ENCODE results near the gene STX12. TPM values are rescaled to one million over a fixed set of nuclear protein-coding genes. Genes with fewer than 3 reads are reported as not detected.
"Not testable (repeated sequence)": the region's sequence is repeated elsewhere in the genome, so short reads cannot be mapped to it uniquely, and the experiment has no call there.

The STX12 gene
- total and polyA plus RNA-seq, 2 experiments from 2014 or later: 18.5 to 36.5 TPM

- Histone ChIP-seq H3K36me3 (peaks cover 11% of the 10 kb centered on the region), H3K9me3 (ENCODE audit: low read depth) (no peaks in the 10 kb centered on the region), H3K27ac (no peak overlapping the region), H3K27me3 (no peaks in the 10 kb centered on the region), H3K4me3 (no peak overlapping the region), H3K4me1 (ENCODE audit: low read depth) (no peaks in the 10 kb centered on the region)
- no peak for DNase-seq (ENCODE audit: low read depth in 1 of 2, low spot score in 1 of 2)
- TF ChIP-seq CTCF (IDR thresholded peaks at IDR 0.05; ENCODE audit: low read depth, low read length): no peak
Measured at GRCh38 chr1:27823784-27824183, 50.8 kb downstream of the STX12 start.

- H3K4me3 ChIP-seq: no peak overlapping the region
- DNase-seq (ENCODE audit: low read depth in 1 of 2, low spot score in 1 of 2): no peak
- H3K27ac ChIP-seq: no peak overlapping the region
- H3K9me3 ChIP-seq (ENCODE audit: low read depth): no peaks in the 10 kb centered on the region
- TF ChIP-seq CTCF (IDR thresholded peaks at IDR 0.05; ENCODE audit: low read depth, low read length): no peak
- no peaks in the 10 kb centered on the region for H3K27me3 ChIP-seq
- peaks cover 11% of the 10 kb centered on the region for H3K36me3 ChIP-seq
- no peaks in the 10 kb centered on the region for H3K4me1 ChIP-seq (ENCODE audit: low read depth)
Measured at GRCh38 chr1:27824411-27824810, 51.4 kb downstream of the STX12 start.

GRCh38 chr1:27829339-27829960, 56.4 kb downstream of the STX12 start:
- not testable (repeated sequence) for H3K9me3 ChIP-seq (ENCODE audit: low read depth); H3K36me3 ChIP-seq; H3K27me3 ChIP-seq; H3K4me3 ChIP-seq; H3K4me1 ChIP-seq (ENCODE audit: low read depth); DNase-seq (ENCODE audit: low read depth in 1 of 2, low spot score in 1 of 2)
- H3K27ac ChIP-seq: peak overlapping the region; percentile 95

GRCh38 chr1:27830621-27831440, 57.8 kb downstream of the STX12 start, which contains the start of gene PPP1R8:
TSS of gene PPP1R8 (plus strand) at chr1:27830782. CDS start at chr1:27830836, 54 bp downstream.
- H3K4me3 ChIP-seq: peak within 1 kb of the TSS; percentile 71
- H3K9me3 ChIP-seq (ENCODE audit: low read depth): no peaks in the 10 kb centered on the region
- peak within 1 kb of the TSS; percentile 95 for H3K27ac ChIP-seq
- peaks cover 9% of the 10 kb centered on the region for H3K36me3 ChIP-seq
- no peak for TF ChIP-seq CTCF (IDR thresholded peaks at IDR 0.05; ENCODE audit: low read depth, low read length)
- no peaks in the 10 kb centered on the region for H3K27me3 ChIP-seq
- DNase-seq (ENCODE audit: low read depth in 1 of 2, low spot score in 1 of 2): peak; percentile 97 to 98
- peaks cover 7% of the 10 kb centered on the region for H3K4me1 ChIP-seq (ENCODE audit: low read depth)

- Histone ChIP-seq H3K27me3 (no peaks in the 10 kb centered on the region), H3K4me1 (ENCODE audit: low read depth) (peaks cover 7% of the 10 kb centered on the region), H3K27ac (no peak overlapping the region), H3K36me3 (peaks cover 9% of the 10 kb centered on the region), H3K4me3 (peak overlapping the region; percentile 71), H3K9me3 (ENCODE audit: low read depth) (no peaks in the 10 kb centered on the region)
- TF ChIP-seq CTCF (IDR thresholded peaks at IDR 0.05; ENCODE audit: low read depth, low read length): no peak
- peak in 1 of 2 donors; percentile 6 for DNase-seq (ENCODE audit: low read depth in 1 of 2, low spot score in 1 of 2)
Measured at GRCh38 chr1:27831568-27832410, 58.8 kb downstream of the STX12 start.
